GM12878 (cell line): ENCODE results near the gene AURKAIP1. TPM values are rescaled to one million over a fixed set of nuclear protein-coding genes. Genes with fewer than 3 reads are reported as not detected.

Experiments used
- JUND ChIP-seq: IDR thresholded peaks from 2 replicates; pipeline ENCODE4 v1.6.1; 2012; ENCODE audit warnings: low read depth, mild to moderate bottlenecking, low read length, improper control_type of control experiment, moderate library complexity
- POU2F2 ChIP-seq: IDR thresholded peaks from 3 replicates; pipeline ENCODE4 v1.6.1; 2011; ENCODE audit warnings: low read depth, mild to moderate bottlenecking, low read length, borderline replicate concordance
- RFX5 ChIP-seq: IDR thresholded peaks from 2 replicates; pipeline ENCODE4 v1.6.1; 2011; ENCODE audit warnings: low read depth, low read length, improper control_type of control experiment
- TCF7 ChIP-seq: IDR thresholded peaks from 2 replicates; pipeline ENCODE4 v1.6.1; 2014; ENCODE audit warnings: antibody characterized with exemption, borderline replicate concordance
- polyA plus RNA-seq, 11 experiments: library from polyadenylated mRNA; depleted of rRNA in 4 of 11; unstranded in 6 of 11; stranded (reverse) in 5 of 11; fragments of >200 nt; fragmentation: Nextera tagmentation in 4 of 11; fragmentation: Illumina TruSeq in 1 of 11; extraction: Ambion mirVana in 4 of 11; extraction: Trizol in 1 of 11; gene quantifications; 1 replicate in 1 of 11; 2 replicates in 10 of 11; pipeline versions ENCODE4 v1.2.1 to v1.2.3, GENCODE V29; 2011 to 2016; ENCODE audit warnings: inconsistent platforms in 2 of 11, missing spikeins in 2 of 11, low read depth in 1 of 11
- total RNA-seq, 4 experiments: library from RNA; depleted of rRNA in 3 of 4; stranded (reverse); fragments of >200 nt in 3 of 4; fragmentation: Illumina TruSeq in 1 of 4; extraction: Trizol in 1 of 4; gene quantifications; 2 replicates each; pipeline versions ENCODE4 v1.2.1 to v1.2.3, GENCODE V29; 2013 to 2021
- TF ChIP-seq, protein P1 (sequence below): fragments of 450-650 bp; formaldehyde crosslinking; IDR thresholded peaks from 2 replicates; pipeline ENCODE4 v1.4.0; 2022; ENCODE audit warnings: mild to moderate bottlenecking, moderate library complexity
- TF ChIP-seq, protein P2 (sequence below): fragments of 450-650 bp; formaldehyde crosslinking; IDR thresholded peaks from 2 replicates; pipeline ENCODE4 v1.5.0; 2022; ENCODE audit warnings: mild to moderate bottlenecking, missing genetic modification characterization
- TF ChIP-seq, protein P3 (sequence below): fragments of 450-650 bp; IDR thresholded peaks from 2 replicates; pipeline ENCODE4 v1.6.1; 2016; ENCODE audit warnings: mild to moderate bottlenecking
- TF ChIP-seq, protein P4 (sequence below): IDR thresholded peaks from 2 replicates; pipeline ENCODE4 v1.6.1; 2012; ENCODE audit warnings: low read length, inconsistent platforms
- TF ChIP-seq, protein P5 (sequence below): IDR thresholded peaks from 2 replicates; pipeline ENCODE4 v1.6.1; 2011; ENCODE audit warnings: mild to moderate bottlenecking, low read depth, low read length, moderate library complexity; ENCODE audit not compliant: insufficient replicate concordance
- TF ChIP-seq, protein P6 (sequence below): fragments of 450-650 bp; IDR thresholded peaks from 2 replicates; pipeline ENCODE4 v1.6.1; 2017; ENCODE audit warnings: mild to moderate bottlenecking, moderate library complexity
- TF ChIP-seq, protein P7 (sequence below): IDR thresholded peaks from 2 replicates; pipeline ENCODE4 v1.6.1; 2011; ENCODE audit warnings: low read depth, mild to moderate bottlenecking, low read length, moderate library complexity, borderline replicate concordance; ENCODE audit errors: extremely low read depth

AURKAIP1 gene
- total and polyA plus RNA-seq, 10 of the 15 experiments (the other 5 are each of a cell fraction or from before 2014, with no cell fraction given) = 6.5 to 366 (median 120) TPM

DNA sequence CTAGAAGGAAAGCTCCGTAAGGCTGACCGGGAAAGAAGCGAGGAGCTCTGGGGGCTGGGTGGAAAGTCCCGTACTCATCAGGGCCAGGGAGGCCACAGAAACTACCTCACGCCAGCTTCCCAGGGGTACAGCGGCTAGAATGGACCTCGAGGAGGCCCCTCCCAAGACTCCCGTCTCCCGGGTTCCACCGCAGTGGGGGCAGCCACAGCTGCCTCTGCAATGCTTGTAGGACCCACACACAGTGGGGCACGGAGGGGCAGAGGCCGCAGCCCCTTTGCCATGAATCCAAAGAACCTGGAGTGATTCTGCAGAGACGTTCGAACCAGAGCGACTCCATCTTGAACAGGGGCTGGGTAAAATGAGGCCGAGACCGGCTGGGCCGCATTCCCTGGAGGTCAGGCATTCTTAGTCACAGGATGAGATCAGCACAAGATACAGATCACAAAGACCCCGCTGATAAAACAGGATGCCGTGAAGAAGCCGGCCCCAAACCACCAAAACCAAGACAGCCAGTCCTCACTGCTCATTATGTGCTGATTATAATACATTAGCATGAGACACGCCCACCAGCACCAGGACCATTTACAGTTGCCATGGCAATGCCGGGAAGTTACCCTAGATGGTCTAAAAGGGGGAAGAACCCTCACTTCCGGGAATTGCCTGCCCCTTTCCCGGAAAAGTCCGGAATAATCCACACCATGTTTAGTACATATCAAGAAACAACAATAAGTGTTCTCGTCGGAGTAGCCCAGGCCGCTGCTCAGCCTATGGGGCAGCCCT, 47.6 kb upstream of the AURKAIP1 start (continued):
- TF ChIP-seq, protein P1, sequence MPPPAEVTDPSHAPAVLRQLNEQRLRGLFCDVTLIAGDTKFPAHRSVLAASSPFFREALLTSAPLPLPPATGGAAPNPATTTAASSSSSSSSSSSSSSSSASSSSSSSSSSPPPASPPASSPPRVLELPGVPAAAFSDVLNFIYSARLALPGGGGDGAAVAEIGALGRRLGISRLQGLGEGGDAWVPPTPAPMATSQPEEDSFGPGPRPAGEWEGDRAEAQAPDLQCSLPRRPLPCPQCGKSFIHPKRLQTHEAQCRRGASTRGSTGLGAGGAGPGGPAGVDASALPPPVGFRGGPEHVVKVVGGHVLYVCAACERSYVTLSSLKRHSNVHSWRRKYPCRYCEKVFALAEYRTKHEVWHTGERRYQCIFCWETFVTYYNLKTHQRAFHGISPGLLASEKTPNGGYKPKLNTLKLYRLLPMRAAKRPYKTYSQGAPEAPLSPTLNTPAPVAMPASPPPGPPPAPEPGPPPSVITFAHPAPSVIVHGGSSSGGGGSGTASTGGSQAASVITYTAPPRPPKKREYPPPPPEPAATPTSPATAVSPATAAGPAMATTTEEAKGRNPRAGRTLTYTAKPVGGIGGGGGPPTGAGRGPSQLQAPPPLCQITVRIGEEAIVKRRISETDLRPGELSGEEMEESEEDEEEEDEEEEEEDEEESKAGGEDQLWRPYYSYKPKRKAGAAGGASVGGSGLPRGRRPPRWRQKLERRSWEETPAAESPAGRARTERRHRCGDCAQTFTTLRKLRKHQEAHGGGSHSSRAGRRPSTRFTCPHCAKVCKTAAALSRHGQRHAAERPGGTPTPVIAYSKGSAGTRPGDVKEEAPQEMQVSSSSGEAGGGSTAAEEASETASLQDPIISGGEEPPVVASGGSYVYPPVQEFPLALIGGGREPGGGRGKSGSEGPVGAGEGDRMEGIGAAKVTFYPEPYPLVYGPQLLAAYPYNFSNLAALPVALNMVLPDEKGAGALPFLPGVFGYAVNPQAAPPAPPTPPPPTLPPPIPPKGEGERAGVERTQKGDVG (CRISPR knock-in tag) = peak; percentile 98
- TF ChIP-seq JUND = no peak
- TF ChIP-seq POU2F2 = peak; percentile 53; the same call in 1 of the 3 replicates
- TF ChIP-seq TCF7 = no peak
- TF ChIP-seq, protein P2, sequence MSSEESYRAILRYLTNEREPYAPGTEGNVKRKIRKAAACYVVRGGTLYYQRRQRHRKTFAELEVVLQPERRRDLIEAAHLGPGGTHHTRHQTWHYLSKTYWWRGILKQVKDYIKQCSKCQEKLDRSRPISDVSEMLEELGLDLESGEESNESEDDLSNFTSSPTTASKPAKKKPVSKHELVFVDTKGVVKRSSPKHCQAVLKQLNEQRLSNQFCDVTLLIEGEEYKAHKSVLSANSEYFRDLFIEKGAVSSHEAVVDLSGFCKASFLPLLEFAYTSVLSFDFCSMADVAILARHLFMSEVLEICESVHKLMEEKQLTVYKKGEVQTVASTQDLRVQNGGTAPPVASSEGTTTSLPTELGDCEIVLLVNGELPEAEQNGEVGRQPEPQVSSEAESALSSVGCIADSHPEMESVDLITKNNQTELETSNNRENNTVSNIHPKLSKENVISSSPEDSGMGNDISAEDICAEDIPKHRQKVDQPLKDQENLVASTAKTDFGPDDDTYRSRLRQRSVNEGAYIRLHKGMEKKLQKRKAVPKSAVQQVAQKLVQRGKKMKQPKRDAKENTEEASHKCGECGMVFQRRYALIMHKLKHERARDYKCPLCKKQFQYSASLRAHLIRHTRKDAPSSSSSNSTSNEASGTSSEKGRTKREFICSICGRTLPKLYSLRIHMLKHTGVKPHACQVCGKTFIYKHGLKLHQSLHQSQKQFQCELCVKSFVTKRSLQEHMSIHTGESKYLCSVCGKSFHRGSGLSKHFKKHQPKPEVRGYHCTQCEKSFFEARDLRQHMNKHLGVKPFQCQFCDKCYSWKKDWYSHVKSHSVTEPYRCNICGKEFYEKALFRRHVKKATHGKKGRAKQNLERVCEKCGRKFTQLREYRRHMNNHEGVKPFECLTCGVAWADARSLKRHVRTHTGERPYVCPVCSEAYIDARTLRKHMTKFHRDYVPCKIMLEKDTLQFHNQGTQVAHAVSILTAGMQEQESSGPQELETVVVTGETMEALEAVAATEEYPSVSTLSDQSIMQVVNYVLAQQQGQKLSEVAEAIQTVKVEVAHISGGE = peak; percentile 43; the same call in 1 of the 2 replicates
- TF ChIP-seq, protein P3, sequence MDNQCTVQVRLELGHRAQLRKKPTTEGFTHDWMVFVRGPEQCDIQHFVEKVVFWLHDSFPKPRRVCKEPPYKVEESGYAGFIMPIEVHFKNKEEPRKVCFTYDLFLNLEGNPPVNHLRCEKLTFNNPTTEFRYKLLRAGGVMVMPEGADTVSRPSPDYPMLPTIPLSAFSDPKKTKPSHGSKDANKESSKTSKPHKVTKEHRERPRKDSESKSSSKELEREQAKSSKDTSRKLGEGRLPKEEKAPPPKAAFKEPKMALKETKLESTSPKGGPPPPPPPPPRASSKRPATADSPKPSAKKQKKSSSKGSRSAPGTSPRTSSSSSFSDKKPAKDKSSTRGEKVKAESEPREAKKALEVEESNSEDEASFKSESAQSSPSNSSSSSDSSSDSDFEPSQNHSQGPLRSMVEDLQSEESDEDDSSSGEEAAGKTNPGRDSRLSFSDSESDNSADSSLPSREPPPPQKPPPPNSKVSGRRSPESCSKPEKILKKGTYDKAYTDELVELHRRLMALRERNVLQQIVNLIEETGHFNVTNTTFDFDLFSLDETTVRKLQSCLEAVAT = no peak
- TF ChIP-seq RFX5 = no peak
- TF ChIP-seq, protein P4, sequence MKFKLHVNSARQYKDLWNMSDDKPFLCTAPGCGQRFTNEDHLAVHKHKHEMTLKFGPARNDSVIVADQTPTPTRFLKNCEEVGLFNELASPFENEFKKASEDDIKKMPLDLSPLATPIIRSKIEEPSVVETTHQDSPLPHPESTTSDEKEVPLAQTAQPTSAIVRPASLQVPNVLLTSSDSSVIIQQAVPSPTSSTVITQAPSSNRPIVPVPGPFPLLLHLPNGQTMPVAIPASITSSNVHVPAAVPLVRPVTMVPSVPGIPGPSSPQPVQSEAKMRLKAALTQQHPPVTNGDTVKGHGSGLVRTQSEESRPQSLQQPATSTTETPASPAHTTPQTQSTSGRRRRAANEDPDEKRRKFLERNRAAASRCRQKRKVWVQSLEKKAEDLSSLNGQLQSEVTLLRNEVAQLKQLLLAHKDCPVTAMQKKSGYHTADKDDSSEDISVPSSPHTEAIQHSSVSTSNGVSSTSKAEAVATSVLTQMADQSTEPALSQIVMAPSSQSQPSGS = no peak
- TF ChIP-seq, protein P5, sequence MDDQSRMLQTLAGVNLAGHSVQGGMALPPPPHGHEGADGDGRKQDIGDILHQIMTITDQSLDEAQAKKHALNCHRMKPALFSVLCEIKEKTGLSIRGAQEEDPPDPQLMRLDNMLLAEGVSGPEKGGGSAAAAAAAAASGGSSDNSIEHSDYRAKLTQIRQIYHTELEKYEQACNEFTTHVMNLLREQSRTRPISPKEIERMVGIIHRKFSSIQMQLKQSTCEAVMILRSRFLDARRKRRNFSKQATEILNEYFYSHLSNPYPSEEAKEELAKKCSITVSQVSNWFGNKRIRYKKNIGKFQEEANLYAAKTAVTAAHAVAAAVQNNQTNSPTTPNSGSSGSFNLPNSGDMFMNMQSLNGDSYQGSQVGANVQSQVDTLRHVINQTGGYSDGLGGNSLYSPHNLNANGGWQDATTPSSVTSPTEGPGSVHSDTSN = no peak
- TF ChIP-seq, protein P6, sequence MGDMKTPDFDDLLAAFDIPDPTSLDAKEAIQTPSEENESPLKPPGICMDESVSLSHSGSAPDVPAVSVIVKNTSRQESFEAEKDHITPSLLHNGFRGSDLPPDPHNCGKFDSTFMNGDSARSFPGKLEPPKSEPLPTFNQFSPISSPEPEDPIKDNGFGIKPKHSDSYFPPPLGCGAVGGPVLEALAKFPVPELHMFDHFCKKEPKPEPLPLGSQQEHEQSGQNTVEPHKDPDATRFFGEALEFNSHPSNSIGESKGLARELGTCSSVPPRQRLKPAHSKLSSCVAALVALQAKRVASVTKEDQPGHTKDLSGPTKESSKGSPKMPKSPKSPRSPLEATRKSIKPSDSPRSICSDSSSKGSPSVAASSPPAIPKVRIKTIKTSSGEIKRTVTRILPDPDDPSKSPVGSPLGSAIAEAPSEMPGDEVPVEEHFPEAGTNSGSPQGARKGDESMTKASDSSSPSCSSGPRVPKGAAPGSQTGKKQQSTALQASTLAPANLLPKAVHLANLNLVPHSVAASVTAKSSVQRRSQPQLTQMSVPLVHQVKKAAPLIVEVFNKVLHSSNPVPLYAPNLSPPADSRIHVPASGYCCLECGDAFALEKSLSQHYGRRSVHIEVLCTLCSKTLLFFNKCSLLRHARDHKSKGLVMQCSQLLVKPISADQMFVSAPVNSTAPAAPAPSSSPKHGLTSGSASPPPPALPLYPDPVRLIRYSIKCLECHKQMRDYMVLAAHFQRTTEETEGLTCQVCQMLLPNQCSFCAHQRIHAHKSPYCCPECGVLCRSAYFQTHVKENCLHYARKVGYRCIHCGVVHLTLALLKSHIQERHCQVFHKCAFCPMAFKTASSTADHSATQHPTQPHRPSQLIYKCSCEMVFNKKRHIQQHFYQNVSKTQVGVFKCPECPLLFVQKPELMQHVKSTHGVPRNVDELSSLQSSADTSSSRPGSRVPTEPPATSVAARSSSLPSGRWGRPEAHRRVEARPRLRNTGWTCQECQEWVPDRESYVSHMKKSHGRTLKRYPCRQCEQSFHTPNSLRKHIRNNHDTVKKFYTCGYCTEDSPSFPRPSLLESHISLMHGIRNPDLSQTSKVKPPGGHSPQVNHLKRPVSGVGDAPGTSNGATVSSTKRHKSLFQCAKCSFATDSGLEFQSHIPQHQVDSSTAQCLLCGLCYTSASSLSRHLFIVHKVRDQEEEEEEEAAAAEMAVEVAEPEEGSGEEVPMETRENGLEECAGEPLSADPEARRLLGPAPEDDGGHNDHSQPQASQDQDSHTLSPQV = peak; percentile 99
- TF ChIP-seq, protein P7, sequence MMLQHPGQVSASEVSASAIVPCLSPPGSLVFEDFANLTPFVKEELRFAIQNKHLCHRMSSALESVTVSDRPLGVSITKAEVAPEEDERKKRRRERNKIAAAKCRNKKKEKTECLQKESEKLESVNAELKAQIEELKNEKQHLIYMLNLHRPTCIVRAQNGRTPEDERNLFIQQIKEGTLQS = no peak
